ENCODE measurements around the gene HPCAL1.
A peak's percentile ranks its signal among the peaks of the same experiment; 100 is the strongest.
"Not testable (repeated sequence)": the region's sequence is repeated elsewhere in the genome, so short reads cannot be mapped to it uniquely, and the experiment has no call there.

HPCAL1 gene
- total RNA-seq, result 51.8 reads per million, percentile 69 among the genes with 10 or more reads in this experiment

DNA sequence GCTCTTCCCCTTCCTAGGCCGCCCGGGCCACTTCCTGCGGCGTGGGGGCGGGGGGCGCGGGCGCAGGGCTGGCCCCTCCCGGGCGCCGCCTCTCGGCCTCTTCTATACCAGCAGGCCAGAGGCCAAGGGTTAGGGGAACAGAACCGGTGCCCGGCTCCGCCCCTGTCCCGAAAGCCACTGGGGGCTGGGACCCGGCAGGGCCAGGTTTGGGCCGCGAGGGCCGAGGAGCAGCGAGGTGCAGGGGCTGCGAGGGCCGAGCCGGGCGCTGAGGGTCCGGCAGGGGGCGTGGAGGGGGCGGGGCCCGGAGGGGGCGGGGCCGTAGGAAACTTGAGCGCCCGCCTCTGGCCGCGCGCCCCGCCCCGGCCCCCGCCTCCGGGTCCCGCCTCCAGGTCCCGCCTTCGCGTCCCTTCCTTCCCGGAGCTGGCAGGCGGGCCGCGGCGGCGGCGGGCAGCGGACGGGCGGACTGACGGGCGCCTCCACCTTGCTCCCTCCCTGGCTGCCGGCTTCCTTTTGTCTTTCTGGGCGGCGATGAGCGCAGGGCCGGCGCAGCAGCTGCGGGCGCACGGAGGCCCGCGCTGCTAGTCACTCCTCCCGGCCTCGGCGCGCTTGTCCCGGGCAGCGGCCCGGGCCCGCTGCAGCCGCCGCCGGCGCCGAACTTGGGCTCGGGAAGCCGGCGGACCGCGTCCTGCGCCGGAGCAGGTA is at the start of gene HPCAL1:
HPCAL1 (plus strand) TSS at position 426 of the 702 bp plus-strand sequence. CDS start 116,854 bp downstream, outside the sequence.
- peak; percentile 75 for DNase-seq

GRCh38 chr2:10253596-10254372 is 48.9 kb upstream of the HPCAL1 start:
- no peak for DNase-seq

DNA sequence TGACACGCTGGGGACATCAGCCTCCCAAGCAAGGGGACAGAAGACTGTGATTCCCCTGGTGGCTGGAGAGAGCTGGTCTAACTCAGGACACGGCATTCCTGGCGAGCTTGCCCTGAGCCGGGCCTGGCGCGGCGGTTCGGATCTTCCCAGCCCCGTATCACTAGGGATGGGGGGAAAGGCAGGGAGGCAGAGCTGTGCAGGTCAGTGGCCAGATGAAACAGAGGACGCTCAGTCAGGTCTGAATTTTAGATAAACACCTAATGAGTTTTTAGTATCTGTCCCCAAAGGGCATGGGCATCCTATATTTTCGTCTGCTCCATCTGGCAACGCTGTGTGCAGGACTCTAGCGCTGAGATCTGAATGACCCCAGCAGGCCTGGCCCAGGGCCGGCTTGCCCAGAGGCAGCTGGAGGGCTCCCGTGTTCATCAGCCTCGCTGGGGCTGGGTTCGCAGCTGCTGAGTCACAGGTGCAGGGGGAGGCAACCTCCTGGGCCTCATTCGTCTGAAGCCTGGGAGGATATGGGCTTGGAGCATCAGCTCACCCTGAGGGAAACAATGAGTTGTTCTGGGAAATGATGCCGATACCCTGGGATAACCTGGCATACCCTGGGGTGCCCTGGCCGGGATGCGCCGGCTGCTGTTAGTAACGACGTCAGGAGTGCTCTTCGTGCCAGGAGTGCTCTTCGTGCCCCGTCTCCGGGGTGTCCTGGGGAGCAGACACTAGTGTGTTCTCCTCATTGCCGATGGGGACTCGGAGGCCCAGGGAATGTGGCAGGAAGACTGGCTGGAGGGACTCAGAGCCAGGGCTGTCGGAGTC is 48.1 kb upstream of the HPCAL1 start:
- no peak for DNase-seq

DNA sequence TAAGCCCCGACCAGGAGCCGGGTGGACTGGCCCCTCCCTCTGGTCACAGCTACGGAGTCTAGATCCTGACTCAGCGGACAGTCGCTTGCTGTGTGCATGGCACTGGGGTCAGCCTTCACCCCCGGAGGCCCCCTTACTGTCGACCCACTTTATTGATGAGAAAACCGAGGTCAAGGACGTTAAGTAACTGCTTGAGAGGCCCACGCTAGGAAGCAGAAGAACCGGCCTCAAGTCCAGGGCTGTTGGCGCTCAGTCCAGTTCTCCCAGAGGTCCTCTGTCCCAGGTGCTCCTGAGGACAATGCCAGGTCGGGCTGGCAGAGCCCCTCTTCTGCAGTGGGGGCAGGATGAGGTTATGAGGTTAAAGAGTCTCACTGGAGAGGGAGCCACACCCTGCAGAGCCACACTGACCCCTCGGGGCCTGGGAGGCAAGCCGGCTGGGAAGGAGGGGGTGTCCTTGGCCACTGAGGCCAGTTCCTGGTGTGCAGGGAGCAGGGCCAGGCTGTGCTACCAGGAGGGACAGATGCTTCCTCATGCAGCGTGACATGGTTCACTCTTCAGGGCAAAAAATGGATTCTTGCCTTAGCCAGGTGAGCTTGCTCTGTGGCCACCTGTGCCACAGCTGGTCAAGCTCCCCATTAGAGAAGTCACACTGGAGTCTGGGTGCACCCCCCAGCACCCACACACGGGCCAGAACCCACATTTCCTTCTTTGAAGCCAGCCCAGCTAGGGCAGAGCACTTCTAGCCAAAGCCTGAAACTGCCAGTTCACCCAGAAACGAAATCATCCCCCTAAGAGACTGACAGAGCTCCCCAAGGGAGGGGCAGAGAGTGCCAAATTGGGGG is 47.3 kb upstream of the HPCAL1 start:
- DNase-seq, result no peak

GRCh38 chr2:10256031-10256514 is 46.6 kb upstream of the HPCAL1 start:
- no peak for DNase-seq

- no peak for DNase-seq
Observed at GRCh38 chr2:10256515-10257031, 46.1 kb upstream of the HPCAL1 start.

- DNase-seq, result no peak
Observed at GRCh38 chr2:10257036-10257435, 45.7 kb upstream of the HPCAL1 start.

- DNase-seq, result no peak
Observed at GRCh38 chr2:10257500-10258147, 45.1 kb upstream of the HPCAL1 start.

DNA sequence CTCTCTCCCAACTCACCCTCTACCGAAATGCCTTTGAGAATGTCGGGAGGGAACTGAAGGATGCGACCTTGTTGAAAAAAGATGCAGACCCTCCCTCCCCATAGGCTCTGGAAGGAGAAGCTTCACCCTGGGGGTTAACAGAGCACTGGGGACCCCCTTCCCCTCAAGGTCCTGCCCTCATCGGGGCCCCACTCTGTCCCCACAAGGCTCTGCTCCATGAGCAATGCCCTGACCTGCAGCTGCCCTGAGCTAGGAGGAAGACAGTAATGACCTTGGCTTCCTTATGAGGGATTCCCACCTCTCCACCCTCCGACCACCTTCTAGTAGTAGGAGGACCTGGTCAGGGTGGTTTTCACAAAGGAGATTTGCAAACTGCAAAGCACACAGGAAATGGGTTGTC is 44.4 kb upstream of the HPCAL1 start:
- DNase-seq, result no peak

- no peak for DNase-seq
Observed at GRCh38 chr2:10258726-10259125, 44.0 kb upstream of the HPCAL1 start.

DNA sequence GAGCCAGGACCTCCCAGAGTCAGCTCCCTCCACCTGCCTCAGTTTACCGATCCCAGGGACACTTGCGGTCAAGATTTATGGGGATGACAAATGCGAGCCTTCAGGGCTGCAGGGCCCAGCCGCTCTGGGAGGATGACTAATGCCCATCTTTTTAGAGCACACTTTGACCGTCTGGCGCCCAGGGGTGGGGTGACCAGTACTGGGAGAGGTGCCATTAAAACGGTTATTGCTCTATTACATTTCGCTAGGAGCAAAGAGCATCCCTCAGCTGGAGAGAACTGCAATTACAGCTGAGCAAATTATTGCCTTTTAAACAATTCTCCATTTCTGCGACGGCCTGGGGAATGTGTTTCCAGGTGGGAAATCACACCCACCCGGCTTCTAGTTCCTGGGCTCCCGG is 42.6 kb upstream of the HPCAL1 start:
- DNase-seq, result no peak

GRCh38 chr2:10263526-10263925 is 39.2 kb upstream of the HPCAL1 start:
- not testable (repeated sequence) for DNase-seq

DNA sequence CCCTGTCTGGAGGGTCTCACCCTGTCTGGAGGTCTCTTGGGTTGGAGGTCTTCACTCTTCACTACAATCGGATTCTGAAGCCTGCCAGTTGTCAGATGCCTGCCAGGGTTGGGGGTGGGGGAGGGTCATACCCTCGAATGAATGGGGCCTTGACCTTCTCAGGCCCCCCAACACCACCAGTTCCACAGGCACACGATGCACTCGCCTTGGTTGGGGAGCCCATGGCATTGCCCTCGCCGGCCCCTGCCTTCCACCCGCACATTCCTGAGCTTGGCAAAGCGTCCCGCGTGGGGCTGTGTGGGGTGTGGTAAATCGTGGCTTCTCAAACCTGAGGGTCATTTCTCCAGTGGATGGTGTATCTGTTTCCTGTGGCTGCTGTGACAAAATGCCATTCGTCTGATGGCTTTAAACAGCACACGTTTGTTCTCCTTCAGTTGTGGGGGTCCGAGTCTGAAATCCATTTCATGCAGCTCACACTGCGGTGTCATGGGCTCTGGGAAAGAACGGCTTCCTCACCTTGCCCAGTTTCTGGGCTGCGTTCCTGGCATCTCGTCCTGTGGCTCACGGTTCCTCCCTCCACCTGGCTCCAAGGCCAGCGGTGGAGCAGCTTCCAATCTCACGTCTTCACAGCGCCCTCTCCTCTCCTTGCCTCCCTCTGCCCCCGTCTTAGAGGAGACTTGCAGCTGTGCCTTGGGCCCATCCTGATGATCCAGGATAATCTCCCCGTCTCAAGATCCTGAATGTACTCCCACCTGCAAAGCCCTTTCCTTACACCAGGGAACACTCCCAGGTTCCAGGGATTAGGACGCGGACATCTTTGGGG is 38.0 kb upstream of the HPCAL1 start:
- no peak for DNase-seq

DNA sequence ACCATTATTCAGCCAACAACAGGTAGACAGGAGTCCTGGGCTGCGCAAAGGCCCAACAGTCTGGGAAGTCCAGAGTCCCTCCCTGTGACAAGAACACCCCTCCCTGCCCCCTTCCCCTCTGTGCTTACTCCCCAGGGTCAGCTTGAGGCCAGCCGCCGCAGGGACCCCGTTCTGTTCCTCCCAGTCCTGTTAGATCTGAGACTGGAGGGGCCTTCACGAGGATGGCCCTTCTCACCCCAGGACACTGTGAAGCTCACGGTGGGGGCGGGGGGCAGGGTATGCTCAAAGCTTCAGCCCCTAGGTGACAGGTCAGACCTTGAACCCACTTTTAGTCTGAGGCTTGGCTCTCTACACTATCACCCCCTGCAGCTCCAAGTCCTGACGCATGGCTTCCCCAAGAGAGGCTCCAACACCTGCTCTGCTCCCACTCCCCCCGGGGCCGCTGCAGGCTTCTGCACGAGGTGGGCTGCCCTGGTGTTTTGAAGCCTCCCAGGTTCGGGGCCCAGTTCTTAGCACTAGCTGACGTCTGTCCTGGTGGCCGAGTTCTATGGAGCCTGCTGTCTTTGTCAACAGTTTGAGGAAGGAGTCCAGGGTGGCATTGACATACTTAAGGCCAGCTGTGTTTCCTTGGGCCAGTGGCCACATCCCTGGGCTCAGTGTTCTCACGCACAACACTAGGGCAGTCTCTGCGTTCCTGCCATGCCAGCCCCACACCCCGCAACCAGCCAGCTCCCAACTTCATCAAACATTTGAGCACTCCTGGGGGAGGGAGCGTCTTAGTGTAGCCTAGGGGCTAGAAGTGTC is 37.2 kb upstream of the HPCAL1 start:
- DNase-seq, result no peak

DNA sequence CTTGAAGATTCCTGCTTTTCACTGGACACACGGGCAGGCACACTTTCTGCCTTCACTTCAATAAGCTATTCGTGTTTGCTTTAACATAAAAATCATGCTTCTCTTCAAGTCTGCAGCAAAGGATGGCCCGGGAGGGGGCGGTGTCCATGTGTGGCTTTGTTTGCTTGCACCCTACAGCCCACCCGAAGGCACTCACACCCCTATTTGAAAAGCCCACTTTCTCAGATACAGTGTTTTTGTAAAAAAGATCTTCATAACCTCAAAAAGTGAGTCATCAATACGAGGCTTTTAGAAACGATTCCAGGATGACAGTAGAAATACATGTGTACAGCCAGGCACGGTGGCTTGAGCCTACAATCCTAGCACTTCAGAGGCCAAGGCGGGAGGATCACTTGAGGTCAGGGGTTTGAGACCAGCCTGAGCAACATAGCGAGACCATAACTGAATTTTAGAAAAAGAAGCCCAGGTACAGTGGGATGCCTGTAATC is 36.5 kb upstream of the HPCAL1 start:
- DNase-seq, result no peak

- no peak for DNase-seq
Observed at GRCh38 chr2:10267036-10267435, 35.7 kb upstream of the HPCAL1 start.

GRCh38 chr2:10267551-10268465 is 34.9 kb upstream of the HPCAL1 start:
- DNase-seq, result no peak

- DNase-seq, result no peak
Observed at GRCh38 chr2:10269291-10269690, 33.4 kb upstream of the HPCAL1 start.
